Measurements from ENCODE around the gene EIF4G3.

Gene EIF4G3

DNA sequence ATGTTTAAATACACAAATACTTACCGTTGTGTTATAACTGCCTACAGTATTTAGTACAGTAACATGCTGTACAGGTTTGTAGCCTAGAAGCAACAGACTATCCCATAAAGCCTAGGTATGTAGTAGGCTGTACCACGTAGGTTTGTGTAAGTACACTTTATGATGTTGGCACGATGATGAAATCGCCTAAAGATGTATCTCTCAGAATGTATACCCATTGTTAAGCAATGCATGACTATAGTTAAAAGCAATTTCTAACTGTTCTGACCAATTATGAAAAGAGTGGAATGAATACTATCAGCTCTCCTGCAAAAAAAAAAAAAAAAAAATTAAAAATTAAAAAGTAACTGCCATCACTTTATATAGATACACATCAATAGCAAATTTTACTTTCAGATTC is 401.0 kb downstream of the EIF4G3 start:
- Histone ChIP-seq H3K9ac (ENCODE audit: low read length) (no peak overlapping the region), H3K9me3 (ENCODE audit: low read length) (no peaks in the 10 kb centered on the region), H3K27me3 (ENCODE audit: insufficient read depth, low read length) (no peaks in the 10 kb centered on the region), H3K4me1 (ENCODE audit: insufficient read depth, low read length, severe bottlenecking) (no peaks in the 10 kb centered on the region), H3K36me3 (ENCODE audit: insufficient read depth, low read length) (peaks cover 97% of the 10 kb centered on the region), H3F3A (ENCODE audit: insufficient read depth, low read length) (no peaks in the 10 kb centered on the region), H3K4me2 (ENCODE audit: low read length) (no peak overlapping the region), H2AFZ (ENCODE audit: low read length) (no peak overlapping the region), H3K9me2 (ENCODE audit: low read depth, low read length) (no peaks in the 10 kb centered on the region), H3K4me3 (ENCODE audit: low read depth, low read length, poor library complexity, severe bottlenecking) (no peak overlapping the region), H4K20me1 (ENCODE audit: insufficient read depth, low read length) (0 out of 2 replicates have a peak, but pooled peaks cover 5% of the 10 kb centered on the region), H3K27ac (ENCODE audit: low read depth, low read length, poor library complexity, severe bottlenecking) (no peak overlapping the region), H3K79me2 (ENCODE audit: insufficient read depth, low read length) (peaks cover 47% of the 10 kb centered on the region)
- TF ChIP-seq, protein P1, sequence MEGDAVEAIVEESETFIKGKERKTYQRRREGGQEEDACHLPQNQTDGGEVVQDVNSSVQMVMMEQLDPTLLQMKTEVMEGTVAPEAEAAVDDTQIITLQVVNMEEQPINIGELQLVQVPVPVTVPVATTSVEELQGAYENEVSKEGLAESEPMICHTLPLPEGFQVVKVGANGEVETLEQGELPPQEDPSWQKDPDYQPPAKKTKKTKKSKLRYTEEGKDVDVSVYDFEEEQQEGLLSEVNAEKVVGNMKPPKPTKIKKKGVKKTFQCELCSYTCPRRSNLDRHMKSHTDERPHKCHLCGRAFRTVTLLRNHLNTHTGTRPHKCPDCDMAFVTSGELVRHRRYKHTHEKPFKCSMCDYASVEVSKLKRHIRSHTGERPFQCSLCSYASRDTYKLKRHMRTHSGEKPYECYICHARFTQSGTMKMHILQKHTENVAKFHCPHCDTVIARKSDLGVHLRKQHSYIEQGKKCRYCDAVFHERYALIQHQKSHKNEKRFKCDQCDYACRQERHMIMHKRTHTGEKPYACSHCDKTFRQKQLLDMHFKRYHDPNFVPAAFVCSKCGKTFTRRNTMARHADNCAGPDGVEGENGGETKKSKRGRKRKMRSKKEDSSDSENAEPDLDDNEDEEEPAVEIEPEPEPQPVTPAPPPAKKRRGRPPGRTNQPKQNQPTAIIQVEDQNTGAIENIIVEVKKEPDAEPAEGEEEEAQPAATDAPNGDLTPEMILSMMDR (IDR thresholded peaks at IDR 0.05; ENCODE audit: low read length), result no peak
- TF ChIP-seq EZH2 (IDR thresholded peaks at IDR 0.05; ENCODE audit: borderline replicate concordance, low read length), result no peak

DNA sequence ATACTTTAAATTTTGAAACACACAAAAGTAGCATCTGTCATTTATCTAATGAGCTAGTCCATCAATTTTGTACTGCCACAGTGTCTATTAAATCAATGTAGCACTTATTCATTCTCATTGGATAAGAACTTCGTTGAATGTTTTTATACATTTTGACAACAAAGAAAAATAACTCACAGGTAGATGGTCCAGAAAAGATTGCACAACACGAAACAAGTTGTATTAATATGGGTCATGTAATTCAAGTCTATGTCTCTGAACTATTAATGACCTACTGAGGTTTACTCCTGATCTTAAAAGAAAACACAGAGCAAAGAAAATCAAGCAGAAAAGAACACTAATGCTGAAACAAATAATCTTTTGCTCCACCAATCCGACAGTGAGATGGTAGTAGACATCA is 404.9 kb downstream of the EIF4G3 start:
- H3K9me3 ChIP-seq (ENCODE audit: low read length), result no peaks in the 10 kb centered on the region
- no peak overlapping the region for H3K4me2 ChIP-seq (ENCODE audit: low read length)
- H3K4me3 ChIP-seq (ENCODE audit: low read depth, low read length, poor library complexity, severe bottlenecking), result no peak overlapping the region
- H3K4me1 ChIP-seq (ENCODE audit: insufficient read depth, low read length, severe bottlenecking), result no peaks in the 10 kb centered on the region
- H3F3A ChIP-seq (ENCODE audit: insufficient read depth, low read length), result no peaks in the 10 kb centered on the region
- peaks cover 99% of the 10 kb centered on the region for H3K36me3 ChIP-seq (ENCODE audit: insufficient read depth, low read length)
- TF ChIP-seq, protein P1 (IDR thresholded peaks at IDR 0.05; ENCODE audit: low read length), result no peak
- no peak for TF ChIP-seq EZH2 (IDR thresholded peaks at IDR 0.05; ENCODE audit: borderline replicate concordance, low read length)
- no peak overlapping the region for H3K27ac ChIP-seq (ENCODE audit: low read depth, low read length, poor library complexity, severe bottlenecking)
- H3K79me2 ChIP-seq (ENCODE audit: insufficient read depth, low read length), result peaks cover 12% of the 10 kb centered on the region; the same call in 1 of the 2 replicates
- no peaks in the 10 kb centered on the region for H3K9me2 ChIP-seq (ENCODE audit: low read depth, low read length)
- 0 out of 2 replicates have a peak, but pooled peaks cover 3% of the 10 kb centered on the region for H4K20me1 ChIP-seq (ENCODE audit: insufficient read depth, low read length)
- no peak overlapping the region for H2AFZ ChIP-seq (ENCODE audit: low read length)
- H3K9ac ChIP-seq (ENCODE audit: low read length), result no peak overlapping the region
- no peaks in the 10 kb centered on the region for H3K27me3 ChIP-seq (ENCODE audit: insufficient read depth, low read length)

DNA sequence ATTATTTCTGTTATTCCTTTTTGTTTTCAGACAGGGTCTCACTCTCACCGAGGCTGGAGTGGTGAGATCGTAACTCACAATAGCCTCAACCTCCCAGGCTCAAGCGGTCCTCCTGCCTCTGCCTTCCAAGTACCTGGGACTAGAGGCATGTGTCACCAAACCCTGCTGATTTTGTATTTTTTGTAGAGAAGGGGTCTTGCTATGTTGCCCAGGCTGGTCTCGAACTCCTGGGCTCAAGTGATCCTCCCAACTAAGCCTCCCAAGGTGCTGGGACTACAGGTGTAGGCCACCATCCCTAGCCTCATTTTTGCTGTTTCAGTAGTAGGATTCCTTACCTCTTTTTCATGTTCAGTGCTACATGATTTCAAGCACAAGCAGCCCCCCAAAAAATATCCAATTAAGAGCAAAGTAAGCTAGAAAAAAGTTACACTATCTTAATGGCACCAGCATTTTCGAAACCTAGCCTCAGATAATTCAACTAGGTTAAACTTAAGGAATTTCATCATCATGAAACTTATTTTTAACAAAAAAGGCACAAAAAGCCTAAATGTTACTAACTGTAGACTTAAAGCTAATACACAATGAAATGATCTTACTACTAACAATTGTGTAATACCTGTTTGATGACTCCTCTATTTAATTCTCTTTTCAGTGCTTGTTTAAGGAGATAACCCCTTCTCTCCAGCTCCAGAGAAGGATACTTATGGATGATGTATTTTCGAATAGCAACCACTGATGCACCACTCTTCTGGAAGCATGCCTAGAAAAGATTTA is 406.2 kb downstream of the EIF4G3 start:
- no peaks in the 10 kb centered on the region for H3K27me3 ChIP-seq (ENCODE audit: insufficient read depth, low read length)
- H3K9me2 ChIP-seq (ENCODE audit: low read depth, low read length), result no peaks in the 10 kb centered on the region
- TF ChIP-seq EZH2 (IDR thresholded peaks at IDR 0.05; ENCODE audit: borderline replicate concordance, low read length), result no peak
- TF ChIP-seq, protein P1 (IDR thresholded peaks at IDR 0.05; ENCODE audit: low read length), result no peak
- H3K9ac ChIP-seq (ENCODE audit: low read length), result no peak overlapping the region
- no peak overlapping the region for H3K4me3 ChIP-seq (ENCODE audit: low read depth, low read length, poor library complexity, severe bottlenecking)
- no peaks in the 10 kb centered on the region for H3K4me1 ChIP-seq (ENCODE audit: insufficient read depth, low read length, severe bottlenecking)
- H3K27ac ChIP-seq (ENCODE audit: low read depth, low read length, poor library complexity, severe bottlenecking), result no peak overlapping the region
- H3F3A ChIP-seq (ENCODE audit: insufficient read depth, low read length), result no peaks in the 10 kb centered on the region
- no peak overlapping the region for H3K4me2 ChIP-seq (ENCODE audit: low read length)
- no peak overlapping the region for H2AFZ ChIP-seq (ENCODE audit: low read length)
- H4K20me1 ChIP-seq (ENCODE audit: insufficient read depth, low read length), result no peaks in the 10 kb centered on the region
- no peaks in the 10 kb centered on the region for H3K9me3 ChIP-seq (ENCODE audit: low read length)
- peaks cover 99% of the 10 kb centered on the region for H3K36me3 ChIP-seq (ENCODE audit: insufficient read depth, low read length)
- 0 out of 2 replicates have a peak, but pooled peaks cover under 1% of the 10 kb centered on the region for H3K79me2 ChIP-seq (ENCODE audit: insufficient read depth, low read length)

Measured in OCI-LY1 (cell line).